HG02938 (cell line): ENCODE measurements around the gene LMBR1L.
"Not testable (repeated sequence)": the region's sequence is repeated elsewhere in the genome, so short reads cannot be mapped to it uniquely, and the experiment has no call there.

Experiments used
- ATAC-seq: cut with Tn5 transposase; IDR thresholded peaks from one replicate; pipeline ENCODE4 v1.9.1; 2021; ENCODE audit warnings: mild to moderate bottlenecking, moderate library complexity; ENCODE audit not compliant: unreplicated experiment

LMBR1L gene

GRCh38 chr12:49110464-49111155 is at the start of gene LMBR1L:
LMBR1L (minus strand) TSS chr12:49110847; CDS start chr12:49110555, 292 bp downstream.
- peak; percentile 96 for ATAC-seq

- ATAC-seq = no peak
Observed at GRCh38 chr12:49160399-49160798, 49.8 kb upstream of the LMBR1L start.

- no peak for ATAC-seq
Observed at GRCh38 chr12:49154221-49154620, 43.6 kb upstream of the LMBR1L start.

GRCh38 chr12:49147384-49147783 is 36.7 kb upstream of the LMBR1L start:
- ATAC-seq = no peak

GRCh38 chr12:49146406-49146805 is 35.8 kb upstream of the LMBR1L start:
- no peak for ATAC-seq

GRCh38 chr12:49144384-49144783 is 33.7 kb upstream of the LMBR1L start:
- no peak for ATAC-seq

GRCh38 chr12:49138999-49139398 is 28.4 kb upstream of the LMBR1L start:
- no peak for ATAC-seq

- no peak for ATAC-seq
Observed at GRCh38 chr12:49138587-49138986, 27.9 kb upstream of the LMBR1L start.

- ATAC-seq = no peak
Observed at GRCh38 chr12:49137476-49137875, 26.8 kb upstream of the LMBR1L start.

GRCh38 chr12:49136997-49137396 is 26.4 kb upstream of the LMBR1L start:
- not testable (repeated sequence) for ATAC-seq

GRCh38 chr12:49133590-49133989 is 22.9 kb upstream of the LMBR1L start:
- ATAC-seq = no peak

GRCh38 chr12:49133014-49133413 is 22.4 kb upstream of the LMBR1L start:
- no peak for ATAC-seq

- ATAC-seq = no peak
Observed at GRCh38 chr12:49131894-49132461, 21.3 kb upstream of the LMBR1L start.

- ATAC-seq = peak; percentile 56
Observed at GRCh38 chr12:49131051-49131893, 20.6 kb upstream of the LMBR1L start, which contains the start of gene TUBA1B. TUBA1B (minus strand) TSS chr12:49131395; CDS start chr12:49131300, 95 bp downstream.

GRCh38 chr12:49130151-49131050 is 19.8 kb upstream of the LMBR1L start:
- ATAC-seq = peak; percentile 47

GRCh38 chr12:49129332-49130150 is 18.9 kb upstream of the LMBR1L start:
- ATAC-seq = no peak

GRCh38 chr12:49127971-49128370 is 17.3 kb upstream of the LMBR1L start:
- ATAC-seq = not testable (repeated sequence)

- ATAC-seq = no peak
Observed at GRCh38 chr12:49126852-49127763, 16.5 kb upstream of the LMBR1L start.
